ENCODE data around the gene FAM117B. TPM values are rescaled to one million over a fixed set of nuclear protein-coding genes. Genes with fewer than 3 reads are reported as not detected.
"Not testable (repeated sequence)": the region's sequence is repeated elsewhere in the genome, so short reads cannot be mapped to it uniquely, and the experiment has no call there.

The FAM117B gene
- total RNA-seq, 3 donors from 2014 or later: 9.2 to 12.0 (median 10.8) TPM

DNA sequence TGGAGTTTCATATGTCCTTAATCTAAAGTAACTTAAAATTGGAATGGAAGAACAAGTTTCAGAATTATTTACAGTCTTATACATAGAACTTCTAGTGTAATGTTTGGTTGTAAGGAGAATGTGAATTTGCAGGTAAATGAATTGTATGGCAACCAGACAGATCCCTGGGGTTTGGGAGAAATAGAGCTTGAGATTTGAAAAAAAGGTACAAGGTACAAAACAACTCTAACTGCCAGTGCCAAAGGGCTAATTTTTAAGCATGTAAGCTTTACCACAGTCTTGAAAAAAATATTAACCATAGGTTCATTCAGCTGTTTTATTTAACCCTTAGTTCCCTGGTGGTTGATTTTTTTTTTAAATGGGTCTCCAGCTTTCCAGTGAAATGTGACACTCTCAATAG, 133.5 kb downstream of the FAM117B start:
- H3K27me3 Mint-ChIP-seq (ENCODE audit: low read depth): no peaks in the 10 kb centered on the region
- no peaks in the 10 kb centered on the region for H3K9me3 Mint-ChIP-seq
- H3K4me3 Mint-ChIP-seq: no peak overlapping the region
- DNase-seq: no peak
- ATAC-seq: no peak
- H3K36me3 Mint-ChIP-seq (ENCODE audit: insufficient read depth): peaks cover 20% of the 10 kb centered on the region
- peaks cover 12% of the 10 kb centered on the region for H3K4me1 Mint-ChIP-seq (ENCODE audit: low read depth)

DNA sequence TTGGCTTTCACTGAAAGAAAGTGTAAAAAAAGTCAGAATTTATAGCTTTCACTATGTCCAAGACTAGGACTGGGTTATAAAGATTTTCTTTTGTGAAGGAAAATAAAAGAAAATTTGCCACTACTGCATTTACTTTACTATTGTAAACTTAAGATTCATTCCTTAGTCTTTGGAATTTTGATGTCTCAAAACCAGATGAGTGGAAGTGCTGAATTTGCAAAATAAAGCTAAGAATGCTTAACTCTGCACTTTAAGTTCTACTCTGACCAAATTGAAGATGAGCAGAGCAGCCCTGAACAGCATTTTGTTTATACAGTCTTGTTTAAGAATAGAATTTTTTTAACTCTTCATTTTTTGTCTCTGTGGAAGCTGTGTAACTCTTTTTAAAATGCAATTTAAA, 134.4 kb downstream of the FAM117B start:
- Mint-ChIP-seq H3K4me1 (ENCODE audit: low read depth) (peaks cover 4% of the 10 kb centered on the region), H3K27me3 (ENCODE audit: low read depth) (no peaks in the 10 kb centered on the region), H3K9me3 (no peaks in the 10 kb centered on the region), H3K36me3 (ENCODE audit: insufficient read depth) (peaks cover 17% of the 10 kb centered on the region), H3K4me3 (no peak overlapping the region)
- no peak for DNase-seq
- ATAC-seq: no peak

DNA sequence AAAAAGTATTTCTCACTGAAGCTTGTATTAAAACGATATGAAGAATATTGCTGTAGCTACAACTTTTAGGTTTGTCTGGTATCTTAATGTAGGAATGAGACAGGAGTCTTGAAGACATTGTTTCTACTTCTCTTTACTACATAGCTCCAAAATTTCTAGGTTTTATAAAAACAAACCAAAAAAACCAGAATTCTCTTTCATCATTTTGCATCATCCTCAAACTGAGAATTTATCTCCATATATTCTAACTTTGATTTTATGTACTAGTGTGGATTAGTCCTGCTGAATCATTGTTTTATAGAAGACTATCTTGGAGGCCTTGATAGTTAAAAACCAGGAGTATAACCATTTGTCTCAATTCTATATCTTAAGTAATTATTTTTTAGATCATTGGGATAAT, 136.6 kb downstream of the FAM117B start:
- no peaks in the 10 kb centered on the region for H3K27me3 Mint-ChIP-seq (ENCODE audit: low read depth)
- H3K4me1 Mint-ChIP-seq (ENCODE audit: low read depth): peaks cover 4% of the 10 kb centered on the region
- H3K9me3 Mint-ChIP-seq: no peaks in the 10 kb centered on the region
- peaks cover 26% of the 10 kb centered on the region for H3K36me3 Mint-ChIP-seq (ENCODE audit: insufficient read depth)
- DNase-seq (no peak), ATAC-seq (no peak)
- no peak overlapping the region for H3K4me3 Mint-ChIP-seq

- H3K4me1 Mint-ChIP-seq (ENCODE audit: low read depth): peaks cover 4% of the 10 kb centered on the region
- peaks cover 24% of the 10 kb centered on the region for H3K36me3 Mint-ChIP-seq (ENCODE audit: insufficient read depth)
- no peak for DNase-seq
- H3K27me3 Mint-ChIP-seq (ENCODE audit: low read depth): no peaks in the 10 kb centered on the region
- H3K4me3 Mint-ChIP-seq: no peak overlapping the region
- H3K9me3 Mint-ChIP-seq: no peaks in the 10 kb centered on the region
- ATAC-seq: no peak
Measured at GRCh38 chr2:202771741-202772460, 137.1 kb downstream of the FAM117B start.

DNA sequence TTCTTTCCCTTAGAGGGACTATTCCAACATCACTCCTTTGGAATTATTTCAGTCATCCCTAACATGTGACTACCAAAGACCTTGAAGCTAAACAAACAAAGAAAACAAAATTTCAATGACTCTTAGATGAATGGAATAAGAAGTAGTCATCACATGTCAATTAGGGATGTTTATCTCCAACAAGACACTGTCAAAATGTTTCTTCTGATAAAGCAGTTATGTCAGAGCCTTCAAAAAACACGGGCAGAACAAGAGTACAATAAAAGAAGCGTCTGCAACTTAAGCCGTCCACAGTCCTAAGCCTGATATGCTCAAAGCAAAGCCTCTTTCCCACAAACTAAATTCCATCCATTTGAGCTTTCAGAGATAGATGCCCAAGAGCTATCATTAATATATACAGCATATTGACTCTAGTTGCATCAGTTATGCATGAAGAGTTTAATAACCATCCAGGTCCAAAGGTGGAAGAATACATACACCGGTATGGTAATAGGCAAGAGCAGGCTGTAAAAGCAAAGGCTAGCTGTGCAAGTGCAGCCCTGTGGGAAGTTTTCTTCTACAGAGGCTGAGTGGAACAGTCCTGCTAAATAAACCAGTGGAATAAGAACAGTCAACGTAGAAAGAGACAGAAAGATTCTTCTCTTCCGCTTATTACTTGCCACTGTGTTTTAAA, 138.7 kb downstream of the FAM117B start:
- peaks cover 2% of the 10 kb centered on the region for H3K4me1 Mint-ChIP-seq (ENCODE audit: low read depth)
- ATAC-seq (no peak), DNase-seq (no peak)
- no peaks in the 10 kb centered on the region for H3K27me3 Mint-ChIP-seq (ENCODE audit: low read depth)
- H3K4me3 Mint-ChIP-seq: no peak overlapping the region
- peaks cover 27% of the 10 kb centered on the region for H3K36me3 Mint-ChIP-seq (ENCODE audit: insufficient read depth)
- H3K9me3 Mint-ChIP-seq: no peaks in the 10 kb centered on the region

- H3K36me3 Mint-ChIP-seq (ENCODE audit: insufficient read depth): peaks cover 32% of the 10 kb centered on the region
- no peaks in the 10 kb centered on the region for H3K27me3 Mint-ChIP-seq (ENCODE audit: low read depth)
- H3K4me1 Mint-ChIP-seq (ENCODE audit: low read depth): peaks cover 2% of the 10 kb centered on the region
- no peak overlapping the region for H3K4me3 Mint-ChIP-seq
- no peaks in the 10 kb centered on the region for H3K9me3 Mint-ChIP-seq
- DNase-seq (no peak), ATAC-seq (no peak)
Measured at GRCh38 chr2:202774104-202774503, 139.3 kb downstream of the FAM117B start.

DNA sequence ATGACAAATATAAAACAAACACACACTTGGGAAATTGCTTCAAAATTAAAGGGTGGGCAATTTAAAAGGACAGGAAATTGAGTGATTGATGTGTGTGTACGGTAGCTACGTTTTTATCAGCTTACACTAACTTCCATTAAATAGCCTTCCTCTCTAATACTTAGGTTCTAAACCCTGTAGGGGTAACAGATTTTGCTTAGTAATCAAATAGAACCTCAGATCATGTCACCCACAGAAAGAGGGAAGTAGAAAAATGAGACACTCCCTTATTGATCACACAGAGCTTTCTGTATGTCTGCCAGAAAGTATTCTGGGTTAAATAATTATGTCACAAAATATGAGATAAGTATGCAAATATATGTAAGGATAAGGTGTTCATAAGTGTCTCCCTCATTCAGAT, 143.4 kb downstream of the FAM117B start:
- Mint-ChIP-seq H3K36me3 (ENCODE audit: insufficient read depth) (peaks cover 34% of the 10 kb centered on the region), H3K4me3 (no peak overlapping the region), H3K4me1 (ENCODE audit: low read depth) (peaks cover 10% of the 10 kb centered on the region), H3K9me3 (no peaks in the 10 kb centered on the region), H3K27me3 (ENCODE audit: low read depth) (no peaks in the 10 kb centered on the region)
- ATAC-seq: no peak
- DNase-seq: no peak

DNA sequence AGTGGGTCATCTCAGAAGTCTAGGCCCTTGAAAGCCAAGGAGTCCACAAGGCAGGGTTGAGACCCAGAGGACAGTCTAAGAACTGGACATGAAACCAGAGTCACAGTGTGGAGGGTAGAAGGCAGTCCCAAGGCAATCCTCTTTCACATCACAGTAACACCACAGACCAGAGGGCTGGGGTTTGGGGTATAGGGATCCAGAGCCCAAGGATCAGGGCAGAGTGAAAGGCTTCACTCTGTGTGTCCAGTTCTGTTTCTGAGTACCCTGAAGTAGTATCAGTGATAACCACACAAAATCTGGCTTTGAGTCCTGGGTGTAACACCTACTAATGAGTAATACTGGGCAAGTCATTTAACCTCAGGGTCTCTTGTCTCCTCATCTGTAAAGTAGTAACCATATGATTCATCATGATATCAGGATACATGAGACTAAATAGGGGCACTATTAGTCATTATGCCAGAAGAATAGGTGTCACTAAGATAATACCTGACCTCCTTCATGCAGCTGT, 145.8 kb downstream of the FAM117B start:
- H3K4me3 Mint-ChIP-seq: no peak overlapping the region

GRCh38 chr2:202782940-202783558, 148.3 kb downstream of the FAM117B start:
- Mint-ChIP-seq H3K9me3 (no peaks in the 10 kb centered on the region), H3K36me3 (ENCODE audit: insufficient read depth) (peaks cover 31% of the 10 kb centered on the region), H3K4me1 (ENCODE audit: low read depth) (peaks cover 10% of the 10 kb centered on the region), H3K27me3 (ENCODE audit: low read depth) (no peaks in the 10 kb centered on the region), H3K4me3 (no peak overlapping the region)
- DNase-seq: no peak
- no peak for ATAC-seq

More for the DNA sequence above, 145.8 kb downstream of the FAM117B start:
- no peak for DNase-seq
- H3K27me3 Mint-ChIP-seq (ENCODE audit: low read depth): no peaks in the 10 kb centered on the region
- peaks cover 26% of the 10 kb centered on the region for H3K36me3 Mint-ChIP-seq (ENCODE audit: insufficient read depth)
- peak; percentile 96 to 97 for ATAC-seq
- H3K4me1 Mint-ChIP-seq (ENCODE audit: low read depth): peaks cover 10% of the 10 kb centered on the region
- no peaks in the 10 kb centered on the region for H3K9me3 Mint-ChIP-seq

DNA sequence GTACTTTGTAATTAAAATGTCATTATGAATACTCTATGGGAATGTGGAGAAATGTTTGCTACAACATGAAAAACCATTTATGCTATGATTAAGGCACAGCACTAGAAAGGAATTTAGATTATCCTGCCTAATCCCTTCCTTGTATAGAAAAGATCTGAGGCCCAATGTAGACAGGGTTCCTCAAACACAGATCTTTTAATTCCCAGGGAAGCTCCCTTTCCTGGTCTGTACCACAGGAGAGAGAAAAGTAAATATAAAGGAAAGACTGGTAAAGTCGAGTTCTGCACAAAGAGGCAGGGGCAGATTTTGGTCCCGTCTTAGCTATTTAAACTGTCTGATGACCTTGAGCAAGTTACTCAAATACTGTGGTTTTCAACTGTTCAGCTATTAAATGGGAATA, 152.1 kb downstream of the FAM117B start:
- DNase-seq (no peak), ATAC-seq (no peak)
- no peaks in the 10 kb centered on the region for H3K4me1 Mint-ChIP-seq (ENCODE audit: low read depth)
- H3K27me3 Mint-ChIP-seq (ENCODE audit: low read depth): no peaks in the 10 kb centered on the region
- no peak overlapping the region for H3K4me3 Mint-ChIP-seq
- H3K9me3 Mint-ChIP-seq: no peaks in the 10 kb centered on the region
- H3K36me3 Mint-ChIP-seq (ENCODE audit: insufficient read depth): peaks cover 33% of the 10 kb centered on the region

DNA sequence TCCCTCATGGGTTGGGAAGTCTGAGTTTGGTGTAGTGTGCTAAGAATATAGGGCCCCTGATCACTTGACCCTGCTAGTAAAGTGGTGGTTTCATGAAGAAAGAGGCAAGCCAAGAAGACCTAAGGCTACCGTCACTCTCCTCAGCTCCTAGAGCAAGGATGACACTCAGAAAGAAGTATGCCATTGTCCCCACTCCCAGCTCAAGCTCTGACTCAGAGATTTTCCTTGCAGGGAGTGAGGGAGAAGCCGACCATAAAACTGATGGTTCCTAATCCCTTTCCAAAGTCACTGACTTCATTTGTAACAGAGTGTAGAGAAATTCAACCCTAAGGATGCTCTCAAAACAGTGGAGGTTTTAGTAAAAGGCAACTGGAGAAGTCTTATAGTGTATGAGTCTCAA, 155.9 kb downstream of the FAM117B start:
- Mint-ChIP-seq H3K9me3 (no peaks in the 10 kb centered on the region), H3K4me3 (no peak overlapping the region), H3K4me1 (ENCODE audit: low read depth) (no peaks in the 10 kb centered on the region), H3K27me3 (ENCODE audit: low read depth) (no peaks in the 10 kb centered on the region), H3K36me3 (ENCODE audit: insufficient read depth) (peaks cover 29% of the 10 kb centered on the region)
- no peak for DNase-seq
- no peak for ATAC-seq

DNA sequence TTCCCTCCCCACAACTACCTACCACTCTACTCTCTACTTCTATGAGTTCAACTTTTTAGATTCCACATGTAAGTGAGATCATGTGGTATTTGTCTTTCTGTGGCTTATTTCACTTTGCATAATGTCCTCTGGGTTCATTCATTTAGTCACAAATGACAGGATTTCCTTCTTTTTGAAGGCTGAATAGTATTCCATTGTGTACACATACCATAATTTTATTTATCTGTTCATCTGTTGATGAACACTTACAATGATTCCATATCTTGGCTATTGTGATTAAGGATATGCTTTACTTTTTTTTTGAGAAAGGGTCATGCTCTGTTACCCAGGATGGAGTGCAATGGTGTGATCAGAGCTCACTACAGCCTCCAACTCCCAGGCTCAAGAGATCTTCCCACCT, 163.2 kb downstream of the FAM117B start:
- Mint-ChIP-seq H3K9me3 (peaks cover 10% of the 10 kb centered on the region), H3K36me3 (ENCODE audit: insufficient read depth) (peaks cover 21% of the 10 kb centered on the region), H3K27me3 (ENCODE audit: low read depth) (no peaks in the 10 kb centered on the region), H3K4me3 (no peak overlapping the region), H3K4me1 (ENCODE audit: low read depth) (no peaks in the 10 kb centered on the region)
- DNase-seq: no peak
- ATAC-seq: no peak

DNA sequence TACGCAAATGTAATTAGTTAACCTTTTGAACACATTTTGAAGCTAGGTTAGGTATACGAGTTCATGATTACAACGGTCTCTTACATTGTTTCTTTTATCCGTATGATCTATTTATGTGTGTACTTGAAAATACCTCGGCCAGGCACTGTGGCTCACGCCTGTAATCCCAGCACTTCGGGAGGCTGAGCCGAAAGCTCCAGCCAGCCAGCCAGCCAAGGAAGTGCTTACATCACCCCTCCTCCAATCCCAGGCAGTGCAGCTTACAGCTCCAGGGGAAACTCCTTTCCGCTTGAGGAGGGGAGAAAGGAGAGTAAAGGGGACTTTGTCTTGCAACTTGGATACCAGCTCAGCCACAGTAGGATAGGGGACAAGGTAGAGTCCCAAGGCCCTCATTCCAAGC, 171.1 kb downstream of the FAM117B start:
- H3K36me3 Mint-ChIP-seq (ENCODE audit: insufficient read depth): peaks cover 17% of the 10 kb centered on the region
- not testable (repeated sequence) for ATAC-seq; DNase-seq; H3K27me3 Mint-ChIP-seq (ENCODE audit: low read depth); H3K9me3 Mint-ChIP-seq; H3K4me3 Mint-ChIP-seq; H3K4me1 Mint-ChIP-seq (ENCODE audit: low read depth)

DNA sequence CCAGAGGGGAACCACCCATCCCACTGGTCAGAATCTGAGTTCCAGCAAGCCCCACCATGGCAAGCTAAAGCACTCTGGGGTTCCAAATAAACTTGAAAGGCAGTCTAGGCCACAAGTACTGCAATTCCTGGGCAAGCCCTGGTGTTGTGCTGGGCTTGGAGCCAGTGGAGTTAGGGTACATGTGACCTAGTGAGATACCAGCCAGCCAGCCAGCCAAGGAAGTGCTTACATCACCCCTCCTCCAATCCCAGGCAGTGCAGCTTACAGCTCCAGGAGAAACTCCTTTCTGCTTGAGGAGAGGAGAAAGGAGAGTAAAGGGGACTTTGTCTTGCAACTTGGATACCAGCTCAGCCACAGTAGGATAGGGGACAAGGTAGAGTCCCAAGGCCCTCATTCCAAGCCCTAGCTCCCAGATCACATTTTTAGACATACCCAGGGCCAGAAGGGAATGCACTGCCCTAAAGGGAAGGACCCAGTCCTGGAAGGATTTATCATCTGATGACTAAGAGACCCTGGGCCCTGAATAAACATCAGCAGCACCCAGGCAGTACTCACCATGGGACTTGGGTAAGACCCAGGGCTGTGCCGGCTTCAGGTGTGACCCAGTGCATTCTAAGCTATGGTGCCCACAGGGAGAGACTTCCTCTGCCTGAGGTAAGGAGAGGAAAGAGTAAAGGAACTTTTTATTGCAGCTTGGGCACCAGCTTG, 172.8 kb downstream of the FAM117B start:
- H3K4me1 Mint-ChIP-seq (ENCODE audit: low read depth); H3K4me3 Mint-ChIP-seq; DNase-seq; H3K27me3 Mint-ChIP-seq (ENCODE audit: low read depth); H3K9me3 Mint-ChIP-seq; ATAC-seq: not testable (repeated sequence)
- H3K36me3 Mint-ChIP-seq (ENCODE audit: insufficient read depth): peaks cover 21% of the 10 kb centered on the region

All from activated T-cell treated with anti-CD3 and anti-CD28 coated beads, Interleukin-2, amount 50 U/mL, for 4 hours (primary cell).